Gastrocnemius medialis (tissue), 4 donors: ENCODE measurements around the gene CHCHD5.

Experiments
- CTCF ChIP-seq, 5 experiments: fragments of 450-650 bp in 3 of 5; fragments of 200-600 bp in 2 of 5; sonication (generic) in 2 of 5; IDR thresholded peaks in 4 of 5; conservative IDR thresholded peaks in 1 of 5; 1 replicate in 4 of 5; 2 replicates in 1 of 5; pipeline ENCODE4 v1.5.1; 2016 to 2019; ENCODE audit warnings: antibody characterized with exemption in 5 of 5, mild to moderate bottlenecking in 3 of 5, moderate library complexity in 3 of 5
- POLR2A ChIP-seq, 2 donors: fragments of 450-650 bp; IDR thresholded peaks; one replicate each; pipeline ENCODE4 v1.6.1; 2017; ENCODE audit warnings: antibody characterized with exemption in 2 of 2, mild to moderate bottlenecking in 2 of 2, moderate library complexity in 2 of 2

- TF ChIP-seq CTCF (IDR thresholded peaks at IDR 0.05 in 4 of 5, conservative IDR thresholded peaks at IDR 0.05 in 1 of 5) (no peak), POLR2A (IDR thresholded peaks at IDR 0.05) (no peak)
These were observed 37.5 kb downstream of the CHCHD5 start for GRCh38 chr2:112621790-112622527.
